ENCODE measurements around the gene ABHD17A.

Gene ABHD17A

GRCh38 chr19:1832046-1832663 is 53.1 kb downstream of the ABHD17A start:
- DNase-seq, result no peak

DNA sequence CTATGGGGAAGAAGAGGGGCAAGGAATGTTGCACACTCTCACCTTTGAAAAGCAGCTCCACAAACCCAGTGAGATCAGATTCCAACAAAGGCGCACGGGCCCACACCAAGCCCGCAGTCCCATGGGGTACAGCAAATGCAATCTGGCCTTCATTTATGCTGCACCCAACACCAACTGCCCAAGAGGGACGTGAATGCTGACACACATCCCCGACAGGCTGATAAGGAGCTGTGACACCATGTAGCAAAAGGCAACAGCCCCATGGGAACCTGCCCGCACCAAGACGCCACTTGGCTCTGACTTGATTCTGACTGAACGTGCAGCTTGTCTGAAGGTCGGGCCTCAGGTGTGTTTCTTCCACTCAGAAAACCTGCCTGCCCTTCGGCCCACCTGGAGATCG is 54.3 kb downstream of the ABHD17A start:
- DNase-seq, result no peak

GRCh38 chr19:1830568-1830967 is 54.7 kb downstream of the ABHD17A start:
- no peak for DNase-seq

GRCh38 chr19:1829958-1830357 is 55.3 kb downstream of the ABHD17A start:
- no peak for DNase-seq

GRCh38 chr19:1828279-1829238 is 56.7 kb downstream of the ABHD17A start:
- no peak for DNase-seq

DNA sequence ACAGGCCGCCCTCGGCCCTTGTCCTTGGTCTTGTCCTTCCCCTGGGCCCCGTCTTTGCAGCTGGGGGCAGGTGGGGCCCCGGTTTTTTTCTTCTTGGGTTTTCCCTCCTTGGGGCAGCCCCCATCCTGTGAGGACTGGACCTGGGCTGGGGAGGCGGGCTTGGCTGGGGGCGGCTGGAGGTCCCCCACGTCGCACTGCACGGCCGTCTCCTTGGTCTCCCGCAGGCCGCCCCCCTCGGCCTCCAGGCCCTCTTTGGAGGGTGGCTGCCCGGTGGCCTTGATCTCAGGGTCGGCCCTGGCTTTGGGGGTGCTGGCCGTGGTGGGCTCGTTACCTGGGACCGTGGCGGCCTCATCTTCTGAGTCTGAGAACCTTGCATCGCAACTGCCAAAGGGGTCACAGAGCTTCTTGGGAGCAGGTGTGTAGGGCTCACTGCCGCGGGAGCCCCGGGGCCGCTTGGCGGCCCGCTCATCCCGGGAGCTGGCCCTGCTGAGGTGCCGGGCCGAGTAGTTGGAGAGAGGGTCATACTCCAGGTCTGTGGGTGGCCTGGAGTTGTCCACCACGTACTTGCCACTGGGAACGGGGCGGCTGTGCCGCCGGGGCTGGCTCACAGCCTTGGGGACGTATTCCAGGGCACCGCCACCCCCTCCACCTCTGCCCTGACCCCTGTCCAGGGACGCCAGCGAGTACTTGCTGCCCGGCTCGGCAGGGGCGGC is 57.6 kb downstream of the ABHD17A start:
- DNase-seq, result no peak

All from activated CD4-positive, CD25-positive, alpha-beta regulatory T cell treated with anti-CD3 and anti-CD28 coated beads, Interleukin-2, amount 50 U/mL, for 72 hours (primary cell).